GM18861 (cell line): Measurements from ENCODE around the gene LMAN2.

Experiments used
- ATAC-seq: cut with Tn5 transposase; IDR thresholded peaks from one replicate; pipeline ENCODE4 v1.9.1; 2021; ENCODE audit not compliant: unreplicated experiment

Gene LMAN2

DNA sequence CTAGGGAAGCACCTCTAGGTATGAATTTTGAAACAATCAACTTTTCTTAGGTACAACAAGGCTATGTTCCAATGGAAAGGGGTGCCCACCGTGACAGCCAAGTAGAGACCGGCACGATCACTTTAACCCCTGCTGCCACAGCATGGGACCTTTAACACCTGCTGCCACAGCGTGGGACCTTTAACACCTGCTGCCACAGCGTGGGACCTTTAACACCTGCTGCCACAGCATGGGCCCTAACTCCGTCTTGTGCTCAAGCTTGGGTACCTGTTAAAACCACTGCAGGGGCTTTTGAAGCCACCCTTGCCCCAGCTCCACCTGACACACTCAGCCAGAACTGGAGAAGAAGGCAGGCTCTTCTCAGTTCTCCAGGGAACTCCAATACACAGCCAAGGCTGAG lies 21.6 kb downstream of the LMAN2 start:
- no peak for ATAC-seq

DNA sequence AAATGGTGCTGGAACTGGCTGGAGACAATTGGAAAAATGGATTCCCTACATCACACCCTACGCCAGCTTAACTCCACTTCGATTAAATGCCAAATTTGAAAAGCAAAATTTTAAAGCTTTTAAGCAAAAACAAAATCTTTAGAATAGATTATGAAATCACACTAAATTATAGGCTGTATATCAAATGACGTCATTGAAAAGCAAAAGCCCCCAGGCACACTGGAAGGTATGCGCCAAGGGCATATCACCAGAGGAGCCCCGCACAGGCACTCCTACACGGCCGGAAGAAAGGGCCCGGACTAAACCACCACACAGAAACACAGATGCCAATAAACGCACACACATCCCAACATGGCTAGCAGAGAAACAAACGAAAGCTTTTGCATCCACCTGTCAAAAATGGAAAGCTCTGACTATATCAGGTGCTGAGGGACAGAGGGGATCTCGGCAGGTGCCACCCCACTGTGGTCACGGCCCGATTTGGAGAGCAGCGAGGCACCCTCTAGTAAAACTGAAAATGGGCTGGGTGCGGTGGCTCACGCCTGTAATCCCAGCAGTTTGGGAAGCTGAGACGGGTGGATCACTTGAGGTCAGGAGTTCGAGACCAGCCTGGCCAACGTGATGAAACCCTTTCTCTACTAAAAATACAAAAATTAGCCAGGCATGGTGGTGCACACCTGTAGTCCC lies 22.8 kb downstream of the LMAN2 start:
- no peak for ATAC-seq

DNA sequence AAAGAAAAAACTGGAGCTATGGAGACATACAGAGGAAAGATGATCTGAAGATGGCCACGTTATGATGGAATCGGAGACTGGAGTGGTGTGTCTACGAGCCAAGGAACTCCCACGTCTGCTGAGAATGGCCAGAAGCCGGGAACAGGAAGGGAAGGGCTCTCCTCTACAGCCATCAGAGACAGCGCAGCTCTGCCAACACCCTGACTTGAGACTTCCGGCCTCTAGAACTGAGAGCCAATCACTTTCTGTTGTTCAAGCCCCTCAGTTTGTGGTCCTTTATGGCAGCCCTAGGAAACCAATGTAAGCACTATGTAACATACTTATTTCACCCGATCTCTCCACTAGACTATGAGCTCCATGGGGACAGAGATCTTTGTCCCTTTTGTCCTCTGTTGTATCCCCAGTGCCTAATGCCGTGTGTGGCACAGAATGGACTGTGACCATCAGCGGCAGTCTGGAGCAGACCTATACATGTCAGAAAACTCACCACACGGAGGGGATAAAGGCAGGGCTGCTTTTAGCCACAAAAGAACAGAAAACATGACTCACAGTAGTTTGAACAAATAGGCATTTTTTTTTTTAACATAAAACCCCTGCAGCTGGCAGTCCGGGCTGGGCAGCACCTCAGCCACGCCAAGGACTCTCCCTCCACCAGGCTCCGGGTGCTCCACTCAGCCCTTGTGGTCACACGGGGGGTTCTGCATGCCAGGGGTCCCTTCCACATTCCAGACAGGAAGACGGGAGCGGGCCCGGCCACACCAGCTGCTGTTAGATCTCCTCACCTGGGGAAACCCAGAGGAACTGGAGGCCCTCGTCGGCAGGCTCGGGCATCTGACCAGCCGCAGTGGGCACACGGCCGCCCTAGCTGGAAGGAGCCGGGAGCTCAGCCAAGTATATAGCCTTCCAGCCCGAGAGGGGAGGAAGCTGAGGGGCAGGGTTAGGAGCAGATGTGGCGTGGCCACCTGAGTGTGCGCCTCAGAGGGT lies 23.6 kb downstream of the LMAN2 start:
- no peak for ATAC-seq

DNA sequence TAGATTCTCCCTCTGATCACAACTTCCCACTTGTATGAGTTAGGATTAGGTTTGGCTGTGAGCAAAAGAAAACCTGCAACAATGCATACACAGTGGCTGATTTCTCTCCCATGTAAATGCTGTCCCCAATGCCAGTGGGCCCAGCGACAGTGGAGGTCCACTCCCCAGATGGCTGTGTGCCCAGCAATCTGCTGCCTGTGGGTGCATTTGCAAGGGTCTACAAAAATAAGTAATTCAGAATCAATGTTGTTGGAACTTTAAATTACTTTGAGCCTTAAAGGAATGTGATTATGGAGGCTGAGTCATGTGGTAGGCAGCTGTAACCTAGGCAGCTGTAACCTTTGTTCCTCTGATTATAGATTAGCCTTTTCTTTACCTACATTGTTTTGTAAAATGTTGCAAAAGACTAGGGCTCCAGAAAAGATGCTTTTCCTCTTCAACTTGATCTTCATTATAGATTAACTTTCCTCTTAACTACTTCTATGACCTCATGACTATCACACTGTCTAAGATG lies 25.5 kb downstream of the LMAN2 start:
- no peak for ATAC-seq

DNA sequence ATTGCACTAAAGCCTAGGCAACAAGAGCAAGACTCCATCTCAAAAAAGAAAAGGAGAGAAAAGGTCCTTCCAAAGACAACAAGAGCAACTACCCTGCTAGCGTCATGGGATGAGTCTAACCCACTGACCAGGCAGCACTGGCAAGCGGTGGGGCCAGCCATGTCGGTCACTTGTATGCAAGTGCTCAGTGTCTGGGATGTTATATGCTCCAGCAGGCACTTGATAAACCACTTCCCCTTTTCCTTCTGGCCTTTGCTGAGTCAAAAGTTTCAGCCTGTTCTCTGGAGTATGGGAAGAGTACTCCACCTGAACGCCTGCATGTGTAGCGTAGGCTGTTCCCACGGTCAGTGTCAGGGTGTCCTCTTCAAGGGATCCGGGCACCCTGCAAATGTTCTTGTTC lies 30.6 kb downstream of the LMAN2 start:
- no peak for ATAC-seq

DNA sequence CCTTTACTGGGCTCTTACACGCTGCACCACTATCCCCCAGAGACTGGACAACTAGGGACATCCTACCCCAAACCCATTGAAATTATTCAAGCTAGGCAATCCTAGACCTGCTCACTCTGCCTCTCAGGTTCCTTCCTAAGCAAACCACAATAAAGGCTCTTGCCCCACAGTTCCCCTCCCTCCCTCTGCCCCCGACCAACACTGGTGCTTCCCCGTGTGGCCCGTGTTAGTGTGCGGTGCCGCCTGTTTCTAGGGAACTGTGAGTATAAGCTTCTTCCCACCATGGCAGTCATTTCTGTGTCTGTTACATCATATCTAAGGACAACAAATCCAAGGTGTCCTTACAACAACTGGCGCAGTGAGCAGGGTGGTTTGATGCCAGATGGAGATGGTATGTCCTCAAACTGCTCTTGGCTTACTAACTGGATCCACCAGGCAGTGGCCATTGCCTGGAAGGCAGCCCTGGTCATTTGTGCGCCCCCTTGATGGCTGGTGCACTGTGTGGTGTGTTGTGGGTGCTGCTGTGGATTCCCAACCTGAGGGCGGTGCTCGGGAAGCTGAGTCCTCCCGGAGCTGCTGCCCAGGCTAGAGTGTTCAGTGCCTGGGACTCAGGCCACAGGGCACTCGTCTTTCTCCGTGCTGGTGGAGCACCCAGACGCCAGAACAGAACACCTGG lies 31.4 kb downstream of the LMAN2 start:
- no peak for ATAC-seq

DNA sequence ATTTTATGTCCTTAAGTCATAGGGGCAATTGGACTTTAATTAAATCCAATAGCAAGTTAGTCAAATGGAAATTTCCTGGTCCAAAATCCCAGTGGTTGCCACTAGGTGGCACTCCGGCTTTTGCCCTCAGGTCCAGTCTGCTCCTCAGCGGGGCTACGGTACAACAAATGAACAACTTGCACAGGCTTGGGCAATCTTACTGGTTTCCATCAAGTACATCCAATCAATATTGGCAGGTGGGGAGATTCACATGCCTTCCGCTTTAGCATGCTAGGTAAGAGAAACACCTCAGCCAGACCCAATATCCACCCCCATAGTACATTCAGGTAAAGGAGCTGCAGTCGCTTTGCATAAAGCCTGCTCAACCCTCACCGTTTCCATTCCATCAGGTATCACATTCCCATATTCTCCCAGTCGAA lies 33.5 kb downstream of the LMAN2 start:
- ATAC-seq, result no peak

DNA sequence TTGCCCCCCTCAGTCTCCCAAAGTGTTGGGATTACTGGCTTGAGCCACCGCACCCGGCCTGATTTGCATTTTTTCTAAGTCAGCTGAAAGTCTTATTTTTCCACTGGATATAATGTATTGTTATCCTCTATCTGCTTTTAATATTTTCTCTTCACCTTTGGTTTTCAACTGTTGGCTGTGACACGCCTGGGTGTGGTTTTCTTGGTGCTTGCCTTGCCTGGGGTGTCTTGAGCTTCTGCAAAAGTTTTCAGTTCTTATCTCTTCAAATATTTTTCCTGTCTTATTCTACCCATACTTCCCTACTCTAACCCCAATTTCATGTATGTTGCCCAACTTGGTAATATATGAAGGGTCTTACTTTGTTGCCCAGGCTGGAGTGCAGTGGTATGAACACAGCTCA lies 35.5 kb downstream of the LMAN2 start:
- ATAC-seq, result no peak

DNA sequence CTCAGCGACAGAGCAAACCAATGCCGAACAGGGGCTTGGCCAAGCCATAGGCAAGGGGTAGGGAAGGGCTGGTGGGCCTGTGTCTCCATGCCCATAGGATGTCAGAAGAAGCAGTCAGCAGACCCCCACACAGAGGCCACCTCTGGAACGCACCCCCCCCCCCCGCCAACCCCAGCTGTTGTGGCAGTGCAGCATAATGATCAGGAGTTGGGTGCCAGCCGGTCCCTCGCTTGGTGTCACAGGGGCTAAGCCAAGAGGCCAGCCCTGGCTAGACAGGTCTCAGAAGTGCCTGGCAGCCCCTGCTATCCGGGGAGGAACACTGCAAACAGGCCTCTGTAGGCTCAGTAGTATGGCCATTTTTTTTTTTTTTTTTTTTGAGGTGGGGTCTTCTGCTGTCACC lies 36.1 kb downstream of the LMAN2 start:
- no peak for ATAC-seq

DNA sequence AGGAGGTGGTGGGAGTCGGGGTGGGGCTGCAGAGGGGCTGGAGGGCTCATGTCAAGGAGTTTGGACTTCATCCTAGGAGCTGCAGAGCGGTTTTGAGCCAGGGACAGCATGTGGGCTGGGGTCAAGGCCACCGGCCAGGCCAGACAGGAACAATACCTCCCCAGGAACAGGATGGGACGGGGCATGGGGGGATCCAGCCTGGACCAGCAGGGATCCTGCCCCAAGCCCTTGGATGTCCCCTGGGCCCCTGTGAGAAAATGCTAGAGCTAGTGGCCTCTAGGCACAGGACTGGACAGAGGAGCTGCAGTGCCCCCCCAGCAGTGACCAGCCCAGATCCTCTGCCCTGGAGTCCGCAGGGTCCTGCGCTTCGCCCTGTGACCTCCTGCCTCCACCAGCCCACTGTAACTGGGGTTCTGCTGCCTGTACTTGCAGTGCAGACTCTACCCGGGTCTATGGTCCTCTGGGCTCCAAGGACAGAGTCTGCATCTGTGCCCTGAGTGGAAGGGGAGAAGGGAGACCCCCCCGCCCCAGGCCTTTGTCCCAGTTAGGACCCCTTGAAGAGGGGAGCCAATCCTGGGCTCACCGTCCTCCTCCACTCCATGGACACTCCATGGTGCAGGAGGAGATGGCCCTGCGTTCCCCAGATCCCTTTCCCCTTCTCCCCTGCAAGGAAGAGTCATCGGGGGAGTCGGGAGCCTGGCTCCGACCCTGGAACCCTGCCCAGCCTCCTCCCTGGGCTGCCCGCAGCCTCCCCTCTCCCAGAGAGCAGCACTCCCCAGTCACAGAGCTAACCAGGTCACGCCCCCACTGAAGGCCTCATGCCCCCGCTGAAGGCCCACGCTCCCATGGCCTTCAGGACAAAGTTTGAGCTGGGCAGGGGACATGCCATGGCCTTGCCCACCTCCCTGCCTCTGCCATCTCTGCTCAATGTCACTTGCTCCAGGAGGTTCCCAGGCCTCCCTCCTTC lies 36.8 kb downstream of the LMAN2 start:
- no peak for ATAC-seq

DNA sequence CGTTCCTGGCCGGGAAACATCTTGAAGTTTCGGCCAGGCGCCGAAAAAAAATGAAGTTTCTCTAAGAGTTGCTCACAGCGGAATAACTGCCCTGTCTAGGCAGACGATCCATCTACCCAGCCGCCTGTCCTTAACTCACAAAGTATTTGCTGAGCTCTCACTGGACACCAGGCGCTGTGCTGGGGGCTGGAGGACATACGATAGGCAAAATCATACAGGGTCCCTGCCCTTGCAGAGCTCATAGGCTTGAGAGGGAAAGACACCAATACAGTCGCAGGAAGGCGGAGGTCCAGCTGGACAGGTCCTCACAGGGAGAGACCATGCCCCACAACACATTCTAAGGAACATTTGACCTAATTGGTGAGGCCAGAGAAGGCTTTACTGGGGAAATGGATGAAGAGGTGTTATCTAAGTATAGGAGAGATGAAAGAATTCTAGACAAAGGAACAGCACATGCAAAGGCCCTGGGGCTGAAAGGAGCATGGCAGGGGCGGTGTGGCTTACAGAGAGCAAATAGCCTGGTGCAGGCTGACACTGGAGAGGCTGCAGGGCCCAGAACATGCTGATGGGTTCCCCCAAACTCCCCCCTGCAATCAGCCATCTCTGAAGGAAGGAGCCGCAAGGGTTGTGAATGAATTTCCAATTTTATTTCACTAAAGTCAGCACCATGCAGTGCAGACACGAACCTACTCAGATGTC lies 37.8 kb downstream of the LMAN2 start:
- no peak for ATAC-seq

DNA sequence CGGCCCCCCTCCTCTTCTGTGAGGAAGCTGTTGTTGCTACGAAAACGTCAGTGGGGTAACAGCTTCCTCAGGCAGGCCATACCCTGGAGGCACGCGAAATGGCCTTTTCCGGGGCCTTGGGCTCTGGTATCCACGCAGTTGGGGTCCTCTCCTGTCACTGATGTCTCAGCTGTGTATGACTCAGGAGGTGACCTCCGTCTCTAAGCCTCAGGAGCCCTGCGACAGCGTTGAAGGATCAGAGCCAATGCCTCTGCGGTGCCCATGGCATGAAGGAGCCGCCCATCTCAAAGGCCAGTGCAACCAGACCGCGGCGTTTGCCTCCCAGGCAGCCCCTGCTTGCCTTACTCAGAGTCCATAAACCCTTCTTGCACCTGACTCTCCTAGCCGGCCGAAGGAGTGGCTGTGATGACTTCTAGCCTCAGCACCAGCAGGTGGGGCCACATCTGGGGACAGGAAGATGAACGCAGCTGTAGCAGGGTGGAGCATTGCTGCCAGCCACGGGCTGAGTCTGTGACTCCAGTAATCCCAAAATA lies 38.8 kb downstream of the LMAN2 start:
- peak; percentile 25 for ATAC-seq

DNA sequence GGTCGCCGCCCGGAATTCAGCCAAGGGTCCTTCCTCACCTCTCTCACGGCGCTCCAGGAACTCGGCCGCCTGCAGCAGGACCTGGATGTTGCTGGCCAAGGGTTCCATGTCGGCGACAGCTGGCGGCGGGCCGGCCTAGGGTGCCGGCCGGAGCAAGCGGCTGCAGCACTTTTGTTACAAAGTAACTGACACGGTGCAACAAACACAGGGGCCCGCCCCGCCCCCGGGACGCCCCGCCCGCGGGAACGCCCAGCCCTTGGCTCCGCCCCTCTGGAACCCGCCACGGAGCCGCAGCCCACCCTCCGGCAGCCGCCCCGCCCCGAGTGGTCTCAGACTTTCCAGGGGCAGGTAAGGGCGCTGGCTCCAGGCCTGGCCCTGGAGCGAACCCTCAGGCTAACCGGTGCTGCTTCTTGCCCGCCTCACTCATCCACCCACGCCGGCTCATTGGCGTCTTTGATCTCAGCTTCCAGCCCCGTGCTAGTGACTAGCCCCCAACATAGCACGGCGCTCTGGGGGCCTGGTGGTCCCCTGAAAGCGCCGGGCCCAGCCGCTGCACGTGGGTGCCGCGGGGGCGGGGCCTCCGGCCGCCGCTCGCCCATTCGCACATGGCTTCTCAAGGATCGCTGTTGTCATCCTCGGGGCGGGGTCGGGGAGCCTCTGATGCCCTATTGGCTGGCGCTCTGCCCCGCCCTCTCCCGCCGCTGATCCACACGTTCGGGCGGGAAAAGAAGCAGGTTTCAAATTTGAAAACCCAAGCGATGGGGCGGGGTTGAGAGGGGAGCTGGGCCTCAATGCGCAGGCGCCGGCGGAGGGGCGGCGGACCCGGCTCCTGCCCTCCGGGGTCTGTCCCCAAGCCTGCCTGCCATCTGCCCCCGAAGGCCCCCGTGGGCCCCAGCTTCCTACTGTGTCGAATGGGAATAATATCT lies 39.5 kb downstream of the LMAN2 start, which contains the start of gene MXD3:
Gene MXD3, minus strand, starts transcription at position 176 of the 926 bp plus-strand sequence. Its CDS starts 68 bp downstream, at position 108.
- peak; percentile 52 for ATAC-seq

DNA sequence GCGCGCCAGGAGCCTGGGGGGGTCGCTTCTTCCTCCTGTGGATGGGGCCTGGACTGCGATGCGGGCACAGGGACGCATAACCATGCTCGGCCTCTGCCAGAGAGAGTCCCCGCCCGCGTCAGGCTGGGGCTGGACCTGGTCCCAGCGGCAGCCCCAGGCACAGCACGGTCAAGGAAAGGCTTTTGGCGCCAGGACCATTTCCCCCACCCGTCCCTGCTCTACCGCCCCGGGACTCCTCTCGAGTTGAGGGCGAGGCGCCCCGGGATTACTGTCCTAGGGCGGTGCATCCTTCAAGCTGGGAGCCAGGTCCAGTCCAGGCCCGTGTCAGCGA lies 40.1 kb downstream of the LMAN2 start:
- ATAC-seq, result no peak

DNA sequence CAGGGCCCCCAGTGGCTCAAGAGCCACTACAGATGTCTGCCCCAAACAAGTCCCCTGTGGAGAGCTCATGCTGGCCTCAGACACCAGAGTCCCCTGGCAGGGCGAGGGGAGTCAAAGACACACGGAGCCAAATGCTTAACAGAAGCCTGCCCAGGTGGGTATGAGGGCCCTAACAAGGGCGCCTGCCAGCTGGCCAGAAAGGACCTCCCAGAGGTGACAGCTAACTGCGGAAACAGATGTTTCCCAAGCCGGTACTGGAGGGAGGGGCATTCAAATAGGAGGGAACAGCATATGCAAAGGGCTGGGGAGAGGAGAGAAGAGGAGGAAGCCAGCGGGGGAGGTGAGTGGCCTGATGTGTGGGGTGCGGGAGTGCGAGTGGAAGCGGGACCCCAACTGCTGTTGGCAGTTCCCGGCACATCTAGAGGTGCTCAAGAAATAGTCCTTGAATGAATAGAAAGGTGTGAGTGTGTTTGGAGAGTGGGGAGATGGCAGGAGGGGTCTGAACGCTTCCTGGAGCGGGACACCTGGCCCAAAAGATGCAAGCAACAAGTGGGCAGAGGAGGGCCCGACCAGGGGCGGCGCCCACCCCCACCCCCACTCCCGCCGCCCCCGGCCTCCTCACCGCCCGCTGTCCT lies 40.6 kb downstream of the LMAN2 start:
- ATAC-seq, result no peak

DNA sequence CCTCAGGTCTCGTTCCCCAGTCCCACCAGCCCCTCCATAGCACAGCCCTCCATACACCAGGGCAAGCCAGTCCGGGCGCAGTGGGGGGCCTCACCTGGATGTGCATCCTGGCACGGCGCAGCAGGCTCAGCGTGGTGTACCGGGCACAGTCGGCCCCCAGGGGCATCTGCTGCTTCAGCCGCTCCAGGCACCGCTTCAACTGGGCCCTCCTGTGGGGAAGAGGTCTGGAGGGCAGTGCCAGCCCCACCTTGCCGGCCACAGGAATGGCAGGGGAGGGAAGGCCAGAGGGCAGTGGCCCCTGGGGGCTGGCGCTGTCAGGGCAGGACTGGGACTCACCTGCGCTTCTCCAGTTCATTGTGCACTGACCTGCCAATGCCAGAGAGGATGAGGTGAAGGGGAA lies 41.1 kb downstream of the LMAN2 start:
- ATAC-seq, result no peak

DNA sequence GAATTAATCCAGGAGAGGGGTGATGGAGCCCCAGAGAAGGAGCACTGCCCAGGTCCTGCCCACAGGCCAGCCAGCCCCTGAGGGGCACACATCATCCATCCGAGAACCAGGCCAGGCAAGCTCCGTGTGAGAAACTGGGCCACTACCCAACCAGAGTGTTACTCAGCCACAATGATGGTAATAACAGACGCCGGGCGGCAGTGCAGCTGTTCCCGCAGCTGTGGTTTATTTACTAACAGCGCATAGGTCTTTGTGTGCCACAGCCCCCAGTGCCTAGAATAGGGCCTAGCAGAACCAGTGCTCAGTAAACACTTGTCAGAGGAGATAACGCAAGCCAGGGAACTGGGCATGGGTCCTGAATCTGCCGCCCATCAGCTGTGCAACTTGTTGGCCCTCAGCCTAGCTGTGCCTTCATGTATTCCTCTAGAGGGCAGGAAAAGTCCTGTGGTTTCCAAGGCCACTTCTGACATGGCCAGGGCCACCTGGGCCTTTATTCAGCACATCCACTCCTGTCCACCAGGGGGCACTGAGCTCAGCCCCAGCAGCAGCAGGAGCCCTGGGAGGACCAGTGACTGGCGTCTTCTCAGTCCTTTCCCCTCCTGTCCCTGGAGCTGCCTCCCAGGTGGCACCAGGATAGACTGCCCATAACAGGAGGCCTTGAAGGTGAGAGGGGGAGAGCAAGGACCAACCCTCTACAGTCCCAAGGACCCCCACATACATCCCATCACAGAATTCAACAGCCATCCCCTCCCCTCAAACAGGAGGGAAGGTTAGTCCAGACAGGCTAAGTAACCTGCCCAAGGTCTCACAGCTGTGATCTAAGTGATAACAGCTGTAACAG lies 41.9 kb downstream of the LMAN2 start:
- ATAC-seq, result no peak
